ENCODE results near the gene MFSD2A. TPM values are rescaled to one million over a fixed set of nuclear protein-coding genes. Genes with fewer than 3 reads are reported as not detected.
"Not testable (repeated sequence)": the region's sequence is repeated elsewhere in the genome, so short reads cannot be mapped to it uniquely, and the experiment has no call there.

The MFSD2A gene
- total RNA-seq, 1 experiment from 2014 or later, result 0.19 TPM

- no peak for DNase-seq (ENCODE audit: low read depth)
Observed at GRCh38 chr1:39940253-39940652, 14.7 kb upstream of the MFSD2A start.

DNA sequence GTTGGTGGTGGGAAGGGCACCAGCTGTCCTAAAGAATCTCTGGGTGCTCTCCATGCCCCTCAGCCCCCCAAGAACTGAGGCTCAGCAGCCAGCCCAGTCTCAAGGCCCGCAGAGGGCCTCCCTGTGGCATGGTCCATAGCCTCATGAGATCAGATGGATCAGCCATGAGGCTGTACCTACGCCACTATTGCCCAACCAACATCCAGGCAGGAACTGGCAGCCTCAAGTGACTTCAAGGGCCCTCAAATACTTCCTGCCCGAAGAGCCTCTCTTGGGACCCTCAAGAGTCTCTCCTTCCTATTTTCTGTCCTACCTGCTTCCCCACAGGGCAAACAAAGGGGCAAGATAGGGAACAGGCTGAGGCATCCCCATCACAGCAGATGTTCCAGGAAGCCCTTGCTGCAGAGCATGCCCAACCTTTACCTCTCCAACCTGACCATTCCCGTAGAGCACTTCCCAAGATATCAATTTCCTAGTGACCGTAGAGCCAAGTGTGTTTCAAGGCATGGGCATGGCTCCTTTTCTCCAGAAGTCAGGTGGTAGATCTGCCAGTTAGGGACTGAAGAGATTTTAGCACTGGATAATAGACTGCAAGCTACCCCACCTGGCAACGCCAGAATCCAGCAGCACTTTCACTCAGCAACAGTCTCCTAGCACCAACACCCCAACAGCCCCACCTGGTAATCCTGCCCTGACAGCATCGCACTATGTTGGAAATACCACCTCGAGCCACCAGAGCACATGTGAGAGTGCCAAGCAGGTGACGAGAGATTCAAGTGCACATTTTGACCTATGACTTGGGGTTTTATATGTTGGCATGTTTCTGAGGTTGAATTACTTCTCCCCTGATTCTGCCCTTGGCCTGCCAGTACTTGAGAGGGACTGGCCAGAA, 13.7 kb upstream of the MFSD2A start:
- no peak for DNase-seq (ENCODE audit: low read depth)

DNA sequence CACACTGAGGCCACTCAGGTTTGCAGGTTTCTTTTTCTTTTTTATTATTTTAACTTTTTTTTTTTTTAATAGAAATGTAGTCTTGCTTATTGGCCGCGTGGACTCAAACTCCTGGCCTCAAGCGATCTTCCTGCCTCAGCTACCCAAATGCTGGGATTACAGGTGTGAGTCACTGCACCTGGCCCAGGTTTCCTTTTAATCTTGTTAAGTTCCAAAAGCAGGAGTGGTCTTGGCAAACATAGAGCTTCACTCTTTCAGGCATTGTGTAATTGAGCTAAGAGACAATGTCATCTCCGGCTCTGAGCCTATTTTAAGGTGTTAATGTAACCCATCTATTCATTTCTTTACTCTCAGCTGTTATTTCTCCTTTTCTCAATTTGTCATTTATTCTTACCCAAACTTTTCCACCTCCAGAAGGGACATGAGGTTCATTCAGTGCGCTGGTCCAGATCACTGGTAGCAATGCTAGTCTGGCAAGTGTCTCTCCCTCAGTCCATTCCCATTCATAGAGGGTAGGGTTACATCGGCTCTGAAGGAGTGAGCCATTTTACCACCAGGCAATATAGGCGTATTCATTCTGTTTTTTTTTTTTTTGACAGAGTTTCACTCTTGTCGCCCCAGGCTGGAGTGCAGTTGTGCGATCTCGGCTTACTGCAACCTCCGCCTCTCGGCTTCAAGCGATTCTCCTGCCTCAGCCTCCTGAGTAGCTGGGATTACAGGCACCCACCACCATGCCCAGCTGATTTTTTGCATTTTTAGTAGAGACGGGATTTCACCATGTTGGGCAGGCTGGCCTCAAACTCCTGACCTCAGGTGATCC, 11.3 kb upstream of the MFSD2A start:
- DNase-seq (ENCODE audit: low read depth), result no peak

- no peak for DNase-seq (ENCODE audit: low read depth)
Observed at GRCh38 chr1:39944410-39945112, 10.4 kb upstream of the MFSD2A start.

- no peak for DNase-seq (ENCODE audit: low read depth)
Observed at GRCh38 chr1:39946216-39946615, 8.7 kb upstream of the MFSD2A start.

GRCh38 chr1:39947260-39947659, 7.7 kb upstream of the MFSD2A start:
- DNase-seq (ENCODE audit: low read depth), result no peak

GRCh38 chr1:39949891-39950290, 5.1 kb upstream of the MFSD2A start:
- no peak for DNase-seq (ENCODE audit: low read depth)

DNA sequence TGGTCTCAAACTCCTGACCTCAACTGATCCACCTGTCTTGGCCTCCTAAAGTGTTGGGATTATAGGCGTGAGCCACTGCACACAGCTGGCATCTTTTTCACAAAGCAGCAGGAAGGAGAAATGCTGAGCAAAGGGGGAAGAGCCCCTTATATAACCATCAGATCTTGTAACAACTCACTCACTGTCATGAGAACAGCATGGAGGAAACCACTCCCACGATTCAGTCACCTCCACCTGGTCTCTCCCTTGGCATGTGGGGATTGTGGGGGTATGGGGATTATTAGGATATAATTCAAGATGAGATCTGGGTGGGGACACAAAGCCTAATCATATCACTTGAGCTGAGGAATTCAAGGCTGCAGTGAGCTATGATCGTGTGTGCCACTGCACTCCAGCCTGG, 3.0 kb upstream of the MFSD2A start:
- no peak for DNase-seq (ENCODE audit: low read depth)

- peak; percentile 50 for DNase-seq (ENCODE audit: low read depth)
Observed at GRCh38 chr1:39952359-39953110, 2.4 kb upstream of the MFSD2A start.

- DNase-seq (ENCODE audit: low read depth), result no peak
Observed at GRCh38 chr1:39954324-39954869, 548 bp upstream of the MFSD2A start.

- DNase-seq (ENCODE audit: low read depth), result peak; percentile 57
Observed at GRCh38 chr1:39955547-39956539, 898 bp downstream of the MFSD2A start.

DNA sequence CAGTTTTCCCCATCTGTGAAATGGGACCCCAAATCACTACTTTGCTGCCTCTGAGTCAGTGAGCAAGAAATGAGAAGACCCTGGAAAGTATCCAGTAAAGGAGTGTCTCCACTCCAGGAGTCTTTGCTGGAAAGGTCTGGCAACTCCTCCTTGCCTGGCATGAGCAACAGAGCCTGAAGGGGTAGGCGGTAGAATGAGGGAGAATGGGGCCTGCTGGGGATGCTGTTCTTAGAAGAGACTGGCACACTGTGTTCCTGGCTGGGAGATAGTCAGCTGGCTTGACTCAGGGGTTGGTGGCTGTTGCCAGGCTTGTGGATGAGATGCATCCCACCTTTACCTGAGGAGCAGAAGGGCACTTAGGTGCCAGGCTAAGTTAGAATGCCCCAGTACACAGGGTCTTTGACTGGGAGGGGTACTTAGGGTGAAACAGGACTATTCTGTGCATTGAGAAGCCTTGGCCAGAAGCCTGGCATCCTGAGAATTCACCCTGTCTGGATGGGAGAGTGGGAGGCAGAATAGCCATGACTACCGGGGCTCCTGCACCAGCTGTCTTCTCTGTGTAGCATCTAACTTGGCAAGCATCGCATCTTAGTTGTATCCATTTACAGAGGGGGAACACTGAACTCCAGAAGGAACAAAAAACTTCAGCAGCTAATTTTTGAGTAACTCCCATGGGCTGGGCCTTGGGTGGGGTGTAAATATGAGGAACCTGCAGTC, 2.5 kb downstream of the MFSD2A start:
- DNase-seq (ENCODE audit: low read depth), result no peak

- no peak for DNase-seq (ENCODE audit: low read depth)
Observed at GRCh38 chr1:39958403-39959200, 3.7 kb downstream of the MFSD2A start.

GRCh38 chr1:39959651-39960333, 4.8 kb downstream of the MFSD2A start:
- DNase-seq (ENCODE audit: low read depth), result no peak

DNA sequence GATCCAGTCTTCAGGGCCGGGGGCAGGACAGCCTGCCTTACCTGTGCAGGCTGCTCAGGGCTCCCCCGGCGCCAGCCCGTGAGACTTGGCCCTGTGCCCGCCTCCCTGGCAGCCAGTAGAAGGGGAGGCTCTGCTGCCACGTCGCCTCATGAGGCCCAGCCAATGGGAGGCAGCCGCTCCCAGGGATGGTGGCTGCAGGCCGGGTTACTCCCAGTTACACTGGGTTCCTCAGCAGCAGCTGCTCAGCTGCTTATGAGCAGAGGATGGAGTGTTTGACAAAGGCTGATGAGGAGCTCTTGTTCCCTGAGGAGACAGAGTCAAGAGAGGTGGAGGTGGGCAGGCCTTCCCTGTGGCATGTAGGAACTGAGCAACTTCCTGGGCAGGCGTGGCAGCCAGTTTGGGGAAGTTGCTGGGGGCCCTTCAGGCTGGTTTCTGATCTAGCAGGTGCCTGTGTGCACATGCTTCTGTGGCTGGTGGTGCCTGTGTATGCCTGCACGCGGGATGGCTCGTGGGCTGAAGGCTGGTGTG, 5.5 kb downstream of the MFSD2A start:
- DNase-seq (ENCODE audit: low read depth), result no peak

DNA sequence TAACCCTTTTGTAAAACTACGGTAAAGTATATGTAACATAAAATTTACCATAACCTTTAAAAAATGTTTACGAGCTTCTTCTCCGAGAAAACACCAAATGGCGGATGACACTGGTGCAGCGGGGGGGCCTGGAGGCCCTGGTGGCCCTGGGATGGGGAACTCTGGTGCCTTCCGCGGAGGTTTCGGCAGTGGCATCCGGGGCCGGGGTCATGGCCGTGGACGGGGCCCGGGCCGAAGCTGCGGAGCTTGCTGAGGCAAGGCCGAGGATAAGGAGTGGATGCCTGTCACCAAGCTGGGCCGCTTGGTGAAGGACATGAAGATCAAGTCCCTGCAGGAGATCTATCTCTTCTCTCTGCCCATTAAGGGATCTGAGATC, 7.5 kb downstream of the MFSD2A start:
- DNase-seq (ENCODE audit: low read depth), result no peak

GRCh38 chr1:39962964-39963363, 8.0 kb downstream of the MFSD2A start:
- DNase-seq (ENCODE audit: low read depth), result not testable (repeated sequence)

Measured in HT1080 (cell line).